HepG2 (cell line): Measurements from ENCODE around the gene CCL23. TPM values are rescaled to one million over a fixed set of nuclear protein-coding genes. Genes with fewer than 3 reads are reported as not detected.

ENCODE experiments used
- ARID4A ChIP-seq: sonication (generic); formaldehyde crosslinking; IDR thresholded peaks from 2 replicates; pipeline ENCODE4 v1.5.0; 2020; ENCODE audit warnings: mild to moderate bottlenecking, missing genetic modification reagents, borderline replicate concordance
- DZIP1 ChIP-seq: sonication (generic); formaldehyde crosslinking; IDR thresholded peaks from 2 replicates; pipeline ENCODE4 v1.5.0; 2020; ENCODE audit warnings: mild to moderate bottlenecking, missing genetic modification reagents
- EEA1 ChIP-seq: sonication (generic); formaldehyde crosslinking; IDR thresholded peaks from 2 replicates; pipeline ENCODE4 v1.5.1; 2020; ENCODE audit warnings: mild to moderate bottlenecking, missing genetic modification reagents, borderline replicate concordance
- ETV5 ChIP-seq: IDR thresholded peaks from 2 replicates; pipeline ENCODE4 v1.6.1; 2018; ENCODE audit warnings: missing biosample characterization, missing genetic modification reagents, inconsistent platforms, borderline replicate concordance
- IKZF1 ChIP-seq: fragments of 450-650 bp; IDR thresholded peaks from 2 replicates; pipeline ENCODE4 v1.7.1; 2016
- IKZF4 ChIP-seq: sonication (generic); formaldehyde crosslinking; IDR thresholded peaks from 2 replicates; pipeline ENCODE4 v1.5.1; 2020; ENCODE audit warnings: borderline replicate concordance, mild to moderate bottlenecking, low read depth, missing genetic modification reagents; ENCODE audit errors: not compliant biosample characterization
- KDM3A ChIP-seq: IDR thresholded peaks from 2 replicates; pipeline ENCODE4 v1.6.1; 2018; ENCODE audit warnings: low read depth, missing compliant biosample characterization
- MXD1 ChIP-seq: sonication (generic); formaldehyde crosslinking; IDR thresholded peaks from 2 replicates; pipeline ENCODE4 v1.4.0; 2020; ENCODE audit warnings: mild to moderate bottlenecking, missing genetic modification reagents
- MXD4 ChIP-seq: IDR thresholded peaks from 2 replicates; pipeline ENCODE4 v1.6.1; 2016; ENCODE audit warnings: mild to moderate bottlenecking, missing biosample characterization, missing genetic modification reagents
- NFIB ChIP-seq: sonication (generic); formaldehyde crosslinking; IDR thresholded peaks from 2 replicates; pipeline ENCODE4 v1.9.0; 2021; ENCODE audit warnings: missing genetic modification reagents, mild to moderate bottlenecking, borderline replicate concordance
- NFKB2 ChIP-seq: sonication (generic); formaldehyde crosslinking; IDR thresholded peaks from 2 replicates; pipeline ENCODE4 v1.4.0; 2020; ENCODE audit warnings: missing genetic modification reagents, borderline replicate concordance
- NRL ChIP-seq: sonication (generic); formaldehyde crosslinking; IDR thresholded peaks from 2 replicates; pipeline ENCODE4 v1.5.0; 2020; ENCODE audit warnings: missing genetic modification reagents, mild to moderate bottlenecking, moderate library complexity, borderline replicate concordance
- SKI ChIP-seq: fragments of 450-650 bp; IDR thresholded peaks from one replicate; pipeline ENCODE4 v1.6.1; 2018; ENCODE audit warnings: mild to moderate bottlenecking; ENCODE audit not compliant: partially characterized antibody
- SP4 ChIP-seq: sonication (generic); formaldehyde crosslinking; IDR thresholded peaks from 2 replicates; pipeline ENCODE4 v1.8.1; 2023; ENCODE audit warnings: mild to moderate bottlenecking, missing genetic modification reagents
- TBL1XR1 ChIP-seq: fragments of 150-350 bp; IDR thresholded peaks from 2 replicates; pipeline ENCODE4 v1.6.1; 2014; ENCODE audit warnings: borderline replicate concordance, low read length; ENCODE audit not compliant: partially characterized antibody
- ZBTB20 ChIP-seq: sonication (generic); formaldehyde crosslinking; IDR thresholded peaks from 2 replicates; pipeline ENCODE4 v1.8.1; 2023; ENCODE audit warnings: missing genetic modification reagents, low read depth, mild to moderate bottlenecking, borderline replicate concordance
- ZNF350 ChIP-seq: sonication (generic); formaldehyde crosslinking; IDR thresholded peaks from 2 replicates; pipeline ENCODE4 v1.4.0; 2020; ENCODE audit warnings: mild to moderate bottlenecking, low read depth, missing genetic modification reagents, borderline replicate concordance
- ZNF589 ChIP-seq: sonication (generic); formaldehyde crosslinking; conservative IDR thresholded peaks from 2 replicates; pipeline ENCODE4 v1.8.0; 2022; ENCODE audit warnings: mild to moderate bottlenecking, moderate library complexity, missing genetic modification reagents
- ZNF660 ChIP-seq: sonication (generic); formaldehyde crosslinking; IDR thresholded peaks from 2 replicates; pipeline ENCODE4 v1.5.1; 2020; ENCODE audit warnings: mild to moderate bottlenecking, low read depth, missing genetic modification reagents, borderline replicate concordance
- polyA plus RNA-seq, 8 experiments: library from polyadenylated mRNA; depleted of rRNA in 3 of 8; stranded (reverse) in 7 of 8; unstranded in 1 of 8; fragments of >200 nt; fragmentation: Illumina TruSeq in 4 of 8; extraction: Trizol in 4 of 8; gene quantifications; 2 replicates each; pipeline versions ENCODE4 v1.2.1 to v1.2.3, GENCODE V29; 2011 to 2016; ENCODE audit warnings: low read depth in 4 of 8, missing spikeins in 1 of 8, mixed read lengths in 1 of 8; ENCODE audit not compliant: insufficient read depth in 1 of 8
- total RNA-seq, 5 experiments: library from RNA; depleted of rRNA; stranded (reverse); fragments of >200 nt; fragmentation: Illumina TruSeq; extraction: Trizol; gene quantifications; 2 replicates each; pipeline ENCODE4 v1.2.3, GENCODE V29; 2016; ENCODE audit warnings: low read depth in 1 of 5
- TF ChIP-seq, protein P1 (sequence below): sonication (generic); formaldehyde crosslinking; IDR thresholded peaks from 2 replicates; pipeline ENCODE4 v1.4.0; 2020; ENCODE audit warnings: missing genetic modification reagents
- TF ChIP-seq, protein P2 (sequence below): sonication (generic); formaldehyde crosslinking; IDR thresholded peaks from 2 replicates; pipeline ENCODE4 v1.4.0; 2020; ENCODE audit warnings: missing genetic modification reagents

Gene CCL23
- total and polyA plus RNA-seq, 2 of the 13 experiments (the other 11 are each of a cell fraction or from before 2014, with no cell fraction given) = not detected

DNA sequence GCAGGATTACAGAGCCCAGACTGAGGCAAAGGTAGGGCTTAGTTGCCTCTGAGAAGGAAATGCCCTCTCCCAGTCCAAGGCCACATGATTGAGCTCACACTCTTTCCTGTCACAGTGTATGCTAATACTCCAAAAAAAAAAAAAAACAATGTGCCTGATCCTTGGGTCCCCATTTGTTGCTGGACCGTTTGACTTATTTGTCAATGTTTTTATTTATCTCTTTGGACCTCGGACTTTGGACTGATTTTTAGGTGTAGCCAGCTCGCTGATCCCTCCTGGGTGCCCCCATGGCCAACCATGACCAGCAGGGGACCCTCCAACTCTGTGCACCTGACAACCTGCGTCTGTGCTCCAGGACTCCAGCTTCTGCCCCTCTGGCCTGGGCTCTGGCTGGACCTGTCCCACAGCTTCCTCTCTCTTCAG, 35.9 kb downstream of the CCL23 start (continued):
- TF ChIP-seq, protein P1, sequence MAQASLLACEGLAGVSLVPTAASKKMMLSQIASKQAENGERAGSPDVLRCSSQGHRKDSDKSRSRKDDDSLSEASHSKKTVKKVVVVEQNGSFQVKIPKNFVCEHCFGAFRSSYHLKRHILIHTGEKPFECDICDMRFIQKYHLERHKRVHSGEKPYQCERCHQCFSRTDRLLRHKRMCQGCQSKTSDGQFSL (CRISPR knock-in tag) = no peak
- TF ChIP-seq ZBTB20 (CRISPR knock-in tag) = no peak
- TF ChIP-seq NFKB2 (CRISPR knock-in tag) = no peak
- peak; percentile 76 for TF ChIP-seq SKI
- no peak for TF ChIP-seq SP4 (CRISPR knock-in tag)
- no peak for TF ChIP-seq EEA1
- no peak for TF ChIP-seq ZNF350 (CRISPR knock-in tag)
- TF ChIP-seq, protein P2, sequence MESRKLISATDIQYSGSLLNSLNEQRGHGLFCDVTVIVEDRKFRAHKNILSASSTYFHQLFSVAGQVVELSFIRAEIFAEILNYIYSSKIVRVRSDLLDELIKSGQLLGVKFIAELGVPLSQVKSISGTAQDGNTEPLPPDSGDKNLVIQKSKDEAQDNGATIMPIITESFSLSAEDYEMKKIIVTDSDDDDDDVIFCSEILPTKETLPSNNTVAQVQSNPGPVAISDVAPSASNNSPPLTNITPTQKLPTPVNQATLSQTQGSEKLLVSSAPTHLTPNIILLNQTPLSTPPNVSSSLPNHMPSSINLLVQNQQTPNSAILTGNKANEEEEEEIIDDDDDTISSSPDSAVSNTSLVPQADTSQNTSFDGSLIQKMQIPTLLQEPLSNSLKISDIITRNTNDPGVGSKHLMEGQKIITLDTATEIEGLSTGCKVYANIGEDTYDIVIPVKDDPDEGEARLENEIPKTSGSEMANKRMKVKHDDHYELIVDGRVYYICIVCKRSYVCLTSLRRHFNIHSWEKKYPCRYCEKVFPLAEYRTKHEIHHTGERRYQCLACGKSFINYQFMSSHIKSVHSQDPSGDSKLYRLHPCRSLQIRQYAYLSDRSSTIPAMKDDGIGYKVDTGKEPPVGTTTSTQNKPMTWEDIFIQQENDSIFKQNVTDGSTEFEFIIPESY (CRISPR knock-in tag) = no peak
- TF ChIP-seq ARID4A (CRISPR knock-in tag) = no peak; the same call in 1 of the 2 replicates
- TF ChIP-seq IKZF1 = no peak
- peak; percentile 72; the same call in 1 of the 2 replicates for TF ChIP-seq KDM3A (CRISPR knock-in tag)
- TF ChIP-seq MXD4 (CRISPR knock-in tag) = no peak
- no peak for TF ChIP-seq NFIB
- peak; percentile 61 for TF ChIP-seq TBL1XR1
- no peak for TF ChIP-seq IKZF4 (CRISPR knock-in tag)
- TF ChIP-seq ZNF589 = no peak
- peak; percentile 29; the same call in 1 of the 2 replicates for TF ChIP-seq ETV5
- no peak for TF ChIP-seq MXD1 (CRISPR knock-in tag)
- TF ChIP-seq ZNF660 = no peak
- no peak for TF ChIP-seq NRL (CRISPR knock-in tag)
- TF ChIP-seq DZIP1 = no peak
